HEK293T (cell line): ENCODE results near the gene SLC35B2.

Source experiments
- CTCF ChIA-PET: fragments of 350-600 bp; formaldehyde crosslinking; extraction: SDS; loops from one replicate; lab custom pipeline; 2021; ENCODE audit warnings: antibody characterized with exemption, inconsistent platforms; lab: Yijun Ruan, JAX
- POLR2A ChIA-PET: fragments of 350-600 bp; formaldehyde crosslinking; extraction: SDS; loops from one replicate; lab custom pipeline; 2020; ENCODE audit warnings: antibody characterized with exemption, inconsistent platforms; lab: Yijun Ruan, JAX
- DNase-seq: peaks from one replicate; pipeline ENCODE4 v3.0.0; 2012; ENCODE audit warnings: mixed read lengths; ENCODE audit errors: extremely low spot score
- ARNT ChIP-seq: fragments of 450-650 bp; IDR thresholded peaks from 2 replicates; pipeline ENCODE4 v1.6.1; 2017; ENCODE audit warnings: mild to moderate bottlenecking
- BHLHE40 ChIP-seq: fragments of 450-650 bp; IDR thresholded peaks from 2 replicates; pipeline ENCODE4 v1.6.1; 2016; ENCODE audit warnings: mild to moderate bottlenecking, moderate library complexity, borderline replicate concordance
- CTBP1 ChIP-seq: fragments of 450-650 bp; IDR thresholded peaks from 2 replicates; pipeline ENCODE4 v1.6.1; 2016; ENCODE audit warnings: borderline replicate concordance
- ELF4 ChIP-seq: fragments of 450-650 bp; IDR thresholded peaks from 2 replicates; pipeline ENCODE4 v1.6.1; 2017; ENCODE audit warnings: antibody characterized with exemption
- FOXA1 ChIP-seq: fragments of 450-650 bp; IDR thresholded peaks from 2 replicates; pipeline ENCODE4 v1.6.1; 2016; ENCODE audit warnings: mild to moderate bottlenecking
- FOXK2 ChIP-seq: fragments of 450-650 bp; IDR thresholded peaks from 2 replicates; pipeline ENCODE4 v1.6.1; 2016; ENCODE audit warnings: mild to moderate bottlenecking
- FOXM1 ChIP-seq: fragments of 450-650 bp; IDR thresholded peaks from 2 replicates; pipeline ENCODE4 v1.6.1; 2017; ENCODE audit warnings: mild to moderate bottlenecking, borderline replicate concordance
- HDGF ChIP-seq: fragments of 450-650 bp; IDR thresholded peaks from 2 replicates; pipeline ENCODE4 v1.6.1; 2017; ENCODE audit warnings: antibody characterized with exemption, borderline replicate concordance
- L3MBTL2 ChIP-seq: fragments of 450-650 bp; conservative IDR thresholded peaks from 2 replicates; pipeline ENCODE4 v1.6.1; 2016; ENCODE audit warnings: mild to moderate bottlenecking
- LEF1 ChIP-seq: fragments of 450-650 bp; IDR thresholded peaks from 2 replicates; pipeline ENCODE4 v1.6.1; 2017; ENCODE audit warnings: mild to moderate bottlenecking, borderline replicate concordance
- NFRKB ChIP-seq: fragments of 450-650 bp; IDR thresholded peaks from 2 replicates; pipeline ENCODE4 v1.6.1; 2016; ENCODE audit warnings: mild to moderate bottlenecking, moderate library complexity
- PKNOX1 ChIP-seq: fragments of 450-650 bp; IDR thresholded peaks from 2 replicates; pipeline ENCODE4 v1.6.1; 2016
- SP1 ChIP-seq: fragments of 450-650 bp; IDR thresholded peaks from 2 replicates; pipeline ENCODE4 v1.6.1; 2017
- SUZ12 ChIP-seq: fragments of 450-650 bp; IDR thresholded peaks from 2 replicates; pipeline ENCODE4 v1.6.1; 2016; ENCODE audit warnings: mild to moderate bottlenecking
- TARDBP ChIP-seq: fragments of 450-650 bp; IDR thresholded peaks from 2 replicates; pipeline ENCODE4 v1.6.1; 2016
- ZNF384 ChIP-seq: fragments of 450-650 bp; IDR thresholded peaks from 2 replicates; pipeline ENCODE4 v1.6.1; 2016

The SLC35B2 gene

GRCh38 chr6:44275271-44275748 is 18.0 kb upstream of the SLC35B2 start:
- TF ChIP-seq BHLHE40 (no peak), FOXM1 (no peak), FOXK2 (no peak), SP1 (no peak), CTBP1 (no peak), NFRKB (no peak), PKNOX1 (no peak), FOXA1 (no peak), ELF4 (no peak), ZNF384 (no peak), ARNT (no peak), SUZ12 (no peak), L3MBTL2 (no peak), LEF1 (no peak), HDGF (no peak)
- POLR2A ChIA-PET: interaction anchor here (1.1 kb wide), 1 partner anchor 28 kb away, joined by 3 read pairs; the partner anchor contains the start of gene HSP90AB1
- DNase-seq: no peak
- CTCF ChIA-PET: no interaction called here

- POLR2A ChIA-PET: interaction anchor here (1.0 to 1.4 kb wide), 2 partner anchors 22 to 26 kb away, joined by 3 read pairs; no protein-coding TSS in a partner anchor
- CTCF ChIA-PET: interaction anchor here (0.8 to 1.7 kb wide), 2 partner anchors 32 to 41 kb away, joined by 3 read pairs; no protein-coding TSS in a partner anchor
Measured at GRCh38 chr6:44273617-44274016, 16.3 kb upstream of the SLC35B2 start.

GRCh38 chr6:44272999-44273566 is 15.8 kb upstream of the SLC35B2 start:
- CTCF ChIA-PET: interaction anchor here (1.7 kb wide), 1 partner anchor 41 kb away, joined by 3 read pairs; no protein-coding TSS in a partner anchor
- DNase-seq: no peak
- POLR2A ChIA-PET: interaction anchor here (1.0 to 1.4 kb wide), 2 partner anchors 23 to 25 kb away, joined by 3 read pairs; no protein-coding TSS in a partner anchor
- TF ChIP-seq LEF1 (no peak), ZNF384 (no peak), SP1 (no peak), NFRKB (no peak), PKNOX1 (no peak), SUZ12 (no peak), CTBP1 (no peak), FOXM1 (no peak)

More at GRCh38 chr6:44273617-44274016, 16.3 kb upstream of the SLC35B2 start:
- TF ChIP-seq FOXM1 (no peak), FOXK2 (no peak), LEF1 (no peak), ARNT (no peak), BHLHE40 (no peak), ELF4 (no peak), NFRKB (no peak), ZNF384 (no peak)
- DNase-seq: no peak

GRCh38 chr6:44272529-44272928 is 15.2 kb upstream of the SLC35B2 start:
- CTCF ChIA-PET: no interaction called here
- TF ChIP-seq BHLHE40 (no peak), NFRKB (no peak), ELF4 (no peak), SP1 (no peak), L3MBTL2 (no peak), LEF1 (no peak), FOXA1 (no peak)
- POLR2A ChIA-PET: no interaction called here
- DNase-seq: no peak

GRCh38 chr6:44271914-44272313 is 14.6 kb upstream of the SLC35B2 start:
- ChIA-PET POLR2A (interaction anchor here (1.4 to 1.5 kb wide), 2 partner anchors 15 to 21 kb away, joined by 4 read pairs; no protein-coding TSS in a partner anchor), CTCF (no interaction called here)
- DNase-seq: no peak
- TF ChIP-seq PKNOX1: no peak
- no peak for TF ChIP-seq ZNF384
- no peak for TF ChIP-seq FOXA1
- no peak for TF ChIP-seq NFRKB
- TF ChIP-seq LEF1: no peak
- TF ChIP-seq BHLHE40: no peak
- TF ChIP-seq FOXK2: no peak
- TF ChIP-seq FOXM1: no peak
- TF ChIP-seq ELF4: no peak
- TF ChIP-seq CTBP1: no peak
- no peak for TF ChIP-seq SP1
- no peak for TF ChIP-seq L3MBTL2
- no peak for TF ChIP-seq HDGF
- no peak for TF ChIP-seq TARDBP
- TF ChIP-seq ARNT: no peak
- TF ChIP-seq SUZ12: no peak

GRCh38 chr6:44271406-44271723 is 14.0 kb upstream of the SLC35B2 start:
- TF ChIP-seq FOXM1: no peak
- no peak for TF ChIP-seq FOXK2
- no peak for TF ChIP-seq HDGF
- no peak for TF ChIP-seq ELF4
- TF ChIP-seq ZNF384: no peak
- TF ChIP-seq PKNOX1: no peak
- ChIA-PET POLR2A (interaction anchor here (1.4 to 1.5 kb wide), 2 partner anchors 15 to 21 kb away, joined by 4 read pairs; no protein-coding TSS in a partner anchor), CTCF (no interaction called here)
- DNase-seq: no peak
